GM06990 (cell line): ENCODE data around the gene DCBLD1.

Experiments used
- DNase-seq: peaks from one replicate; pipeline ENCODE4 v3.0.0-alpha.2; 2011; ENCODE audit not compliant: insufficient read length; ENCODE audit errors: extremely low read depth
- H3K27me3 ChIP-seq: replicated peaks from 2 replicates; pipeline ENCODE4 v1.6.0; 2011; ENCODE audit warnings: low read length; ENCODE audit not compliant: control insufficient read depth, insufficient read depth
- H3K36me3 ChIP-seq: 2 replicates; pipeline ENCODE4 v1.5.1; 2011; ENCODE audit warnings: low read length; ENCODE audit not compliant: control insufficient read depth, insufficient read depth
- H3K4me3 ChIP-seq: replicated peaks from 2 replicates; pipeline ENCODE4 v1.5.1; 2011; ENCODE audit warnings: low read depth, mild to moderate bottlenecking, control low read depth, low read length
- CTCF ChIP-seq: IDR thresholded peaks from 2 replicates; pipeline ENCODE4 v1.5.1; 2011; ENCODE audit warnings: low read length, control low read depth, mild to moderate bottlenecking, inconsistent platforms; ENCODE audit not compliant: insufficient read depth, poor library complexity, severe bottlenecking

Gene DCBLD1

GRCh38 chr6:117590447-117590846 is 108.0 kb downstream of the DCBLD1 start:
- TF ChIP-seq CTCF, result no peak
- Histone ChIP-seq H3K4me3 (no peak overlapping the region), H3K27me3 (no peaks in the 10 kb centered on the region), H3K36me3 (no peaks in the 10 kb centered on the region; the same call in none of the 2 replicates)
- no peak for DNase-seq

- DNase-seq, result no peak
- no peak for TF ChIP-seq CTCF
- H3K27me3 ChIP-seq, result no peaks in the 10 kb centered on the region
- H3K4me3 ChIP-seq, result no peak overlapping the region
- H3K36me3 ChIP-seq, result no peaks in the 10 kb centered on the region; the same call in none of the 2 replicates
Measured at GRCh38 chr6:117591405-117591804, 108.9 kb downstream of the DCBLD1 start.

- H3K27me3 ChIP-seq, result no peaks in the 10 kb centered on the region
- no peak for TF ChIP-seq CTCF
- peaks cover 1% of the 10 kb centered on the region for H3K36me3 ChIP-seq
- H3K4me3 ChIP-seq, result no peak overlapping the region
- DNase-seq, result no peak
Measured at GRCh38 chr6:117592983-117593759, 110.7 kb downstream of the DCBLD1 start.

GRCh38 chr6:117595099-117595923 is 112.8 kb downstream of the DCBLD1 start:
- H3K36me3 ChIP-seq, result peaks cover 1% of the 10 kb centered on the region
- H3K4me3 ChIP-seq, result no peak overlapping the region
- DNase-seq, result no peak
- TF ChIP-seq CTCF, result no peak
- H3K27me3 ChIP-seq, result no peaks in the 10 kb centered on the region

GRCh38 chr6:117597755-117598154 is 115.3 kb downstream of the DCBLD1 start:
- Histone ChIP-seq H3K36me3 (peaks cover 1% of the 10 kb centered on the region; the same call in 1 of the 2 replicates), H3K4me3 (no peak overlapping the region), H3K27me3 (no peaks in the 10 kb centered on the region)
- no peak for TF ChIP-seq CTCF
- DNase-seq, result no peak
